K562 (cell line): ENCODE results near the gene S100A3. TPM values are rescaled to one million over a fixed set of nuclear protein-coding genes. Genes with fewer than 3 reads are reported as not detected.

Experiments
- E2F3 ChIP-seq: fragments of 250-450 bp; sonication (Bioruptor Pico); IDR thresholded peaks from 2 replicates; pipeline ENCODE4 v1.4.0; 2020; ENCODE audit warnings: mild to moderate bottlenecking
- GATA2 ChIP-seq: sonication (generic); formaldehyde crosslinking; IDR thresholded peaks from 2 replicates; pipeline ENCODE4 v1.4.0; 2020; ENCODE audit warnings: mild to moderate bottlenecking, missing genetic modification reagents
- HDAC6 ChIP-seq: IDR thresholded peaks from 2 replicates; pipeline ENCODE4 v1.6.1; 2012; ENCODE audit warnings: low read depth, mild to moderate bottlenecking, control low read depth, inconsistent platforms, low read length, moderate library complexity
- MNT ChIP-seq, 2 experiments: fragments of 450-650 bp; conservative IDR thresholded peaks; 2 replicates each; pipeline ENCODE4 v1.6.1; 2017; ENCODE audit warnings: mild to moderate bottlenecking in 2 of 2, moderate library complexity in 2 of 2
- NUFIP1 ChIP-seq: fragments of 450-650 bp; IDR thresholded peaks from 2 replicates; pipeline ENCODE4 v1.6.1; 2018; ENCODE audit not compliant: partially characterized antibody
- PCBP1 ChIP-seq: fragments of 200-400 bp; formaldehyde crosslinking; IDR thresholded peaks from 2 replicates; pipeline ENCODE4 v1.6.1; 2018; ENCODE audit warnings: mild to moderate bottlenecking, low read depth, low read length; ENCODE audit not compliant: poor library complexity, severe bottlenecking
- RBM39 ChIP-seq: fragments of 200-400 bp; formaldehyde crosslinking; optimal IDR thresholded peaks from 2 replicates; pipeline ENCODE3; 2018; ENCODE audit warnings: low read depth, low read length
- REST ChIP-seq, 2 experiments: fragments of 450-650 bp; formaldehyde crosslinking in 1 of 2; IDR thresholded peaks; 2 replicates each; pipeline versions ENCODE4 v1.4.0 to v1.6.1; 2014 to 2020; ENCODE audit warnings: mild to moderate bottlenecking in 2 of 2, borderline replicate concordance in 1 of 2, low read depth in 1 of 2
- polyA plus RNA-seq, 8 experiments: library from polyadenylated mRNA; depleted of rRNA in 4 of 8; stranded (reverse) in 5 of 8; unstranded in 3 of 8; fragments of >200 nt; fragmentation: Nextera tagmentation in 2 of 8; fragmentation: Illumina TruSeq in 1 of 8; extraction: Ambion mirVana in 2 of 8; extraction: Trizol in 1 of 8; gene quantifications; 2 replicates each; pipeline versions ENCODE4 v1.2.1 to v1.2.3, GENCODE V29; 2011 to 2014; ENCODE audit warnings: inconsistent platforms in 1 of 8, missing spikeins in 1 of 8
- total RNA-seq, 7 experiments: library from RNA; depleted of rRNA in 6 of 7; stranded (reverse); fragments of >200 nt in 6 of 7; fragmentation: Illumina TruSeq in 2 of 7; extraction: Trizol in 2 of 7; gene quantifications; 2 replicates each; pipeline versions ENCODE4 v1.2.1 to v1.2.3, GENCODE V29; 2011 to 2021; ENCODE audit warnings: low replicate concordance in 1 of 7
- TF ChIP-seq, protein P1 (sequence below): fragments of 450-650 bp; formaldehyde crosslinking; IDR thresholded peaks from 2 replicates; pipeline ENCODE4 v1.4.0; 2020; ENCODE audit warnings: mild to moderate bottlenecking, moderate library complexity
- TF ChIP-seq, protein P2 (sequence below): sonication (generic); formaldehyde crosslinking; IDR thresholded peaks from 2 replicates; pipeline ENCODE4 v1.9.0; 2022; ENCODE audit warnings: mild to moderate bottlenecking, missing genetic modification reagents
- TF ChIP-seq, protein P3 (sequence below), 2 experiments: fragments of 450-650 bp in 1 of 2; IDR thresholded peaks; 2 replicates each; pipeline ENCODE4 v1.6.1; 2011 to 2017; ENCODE audit warnings: low read depth in 2 of 2, antibody characterized with exemption in 1 of 2, borderline replicate concordance in 1 of 2, low read length in 1 of 2, mild to moderate bottlenecking in 1 of 2, mixed read lengths in 1 of 2; ENCODE audit not compliant: control insufficient read depth in 1 of 2

S100A3 gene
- total and polyA plus RNA-seq, 9 of the 15 experiments (the other 6 are each of a cell fraction or from before 2014, with no cell fraction given): 0.08 to 1.7 (median 0.18) TPM; not detected in 4

- TF ChIP-seq, protein P1, sequence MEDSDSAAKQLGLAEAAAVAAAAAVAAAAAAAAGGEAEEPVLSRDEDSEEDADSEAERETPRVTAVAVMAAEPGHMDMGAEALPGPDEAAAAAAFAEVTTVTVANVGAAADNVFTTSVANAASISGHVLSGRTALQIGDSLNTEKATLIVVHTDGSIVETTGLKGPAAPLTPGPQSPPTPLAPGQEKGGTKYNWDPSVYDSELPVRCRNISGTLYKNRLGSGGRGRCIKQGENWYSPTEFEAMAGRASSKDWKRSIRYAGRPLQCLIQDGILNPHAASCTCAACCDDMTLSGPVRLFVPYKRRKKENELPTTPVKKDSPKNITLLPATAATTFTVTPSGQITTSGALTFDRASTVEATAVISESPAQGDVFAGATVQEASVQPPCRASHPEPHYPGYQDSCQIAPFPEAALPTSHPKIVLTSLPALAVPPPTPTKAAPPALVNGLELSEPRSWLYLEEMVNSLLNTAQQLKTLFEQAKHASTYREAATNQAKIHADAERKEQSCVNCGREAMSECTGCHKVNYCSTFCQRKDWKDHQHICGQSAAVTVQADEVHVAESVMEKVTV (CRISPR knock-in tag): peak; percentile 84
- TF ChIP-seq NUFIP1 (no peak), MNT (conservative IDR thresholded peaks at IDR 0.05) (peak; percentile 87 to 91), REST (IDR thresholded peaks at IDR 0.05; ENCODE audit: borderline replicate concordance) (peak; percentile 91), REST (CRISPR knock-in tag; IDR thresholded peaks at IDR 0.05; ENCODE audit: low read depth) (no peak), PCBP1 (no peak), HDAC6 (no peak), E2F3 (CRISPR knock-in tag) (no peak), RBM39 (no peak), GATA2 (CRISPR knock-in tag) (no peak)
- TF ChIP-seq, protein P2, sequence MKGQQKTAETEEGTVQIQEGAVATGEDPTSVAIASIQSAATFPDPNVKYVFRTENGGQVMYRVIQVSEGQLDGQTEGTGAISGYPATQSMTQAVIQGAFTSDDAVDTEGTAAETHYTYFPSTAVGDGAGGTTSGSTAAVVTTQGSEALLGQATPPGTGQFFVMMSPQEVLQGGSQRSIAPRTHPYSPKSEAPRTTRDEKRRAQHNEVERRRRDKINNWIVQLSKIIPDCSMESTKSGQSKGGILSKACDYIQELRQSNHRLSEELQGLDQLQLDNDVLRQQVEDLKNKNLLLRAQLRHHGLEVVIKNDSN: peak; percentile 69
- TF ChIP-seq, protein P3, sequence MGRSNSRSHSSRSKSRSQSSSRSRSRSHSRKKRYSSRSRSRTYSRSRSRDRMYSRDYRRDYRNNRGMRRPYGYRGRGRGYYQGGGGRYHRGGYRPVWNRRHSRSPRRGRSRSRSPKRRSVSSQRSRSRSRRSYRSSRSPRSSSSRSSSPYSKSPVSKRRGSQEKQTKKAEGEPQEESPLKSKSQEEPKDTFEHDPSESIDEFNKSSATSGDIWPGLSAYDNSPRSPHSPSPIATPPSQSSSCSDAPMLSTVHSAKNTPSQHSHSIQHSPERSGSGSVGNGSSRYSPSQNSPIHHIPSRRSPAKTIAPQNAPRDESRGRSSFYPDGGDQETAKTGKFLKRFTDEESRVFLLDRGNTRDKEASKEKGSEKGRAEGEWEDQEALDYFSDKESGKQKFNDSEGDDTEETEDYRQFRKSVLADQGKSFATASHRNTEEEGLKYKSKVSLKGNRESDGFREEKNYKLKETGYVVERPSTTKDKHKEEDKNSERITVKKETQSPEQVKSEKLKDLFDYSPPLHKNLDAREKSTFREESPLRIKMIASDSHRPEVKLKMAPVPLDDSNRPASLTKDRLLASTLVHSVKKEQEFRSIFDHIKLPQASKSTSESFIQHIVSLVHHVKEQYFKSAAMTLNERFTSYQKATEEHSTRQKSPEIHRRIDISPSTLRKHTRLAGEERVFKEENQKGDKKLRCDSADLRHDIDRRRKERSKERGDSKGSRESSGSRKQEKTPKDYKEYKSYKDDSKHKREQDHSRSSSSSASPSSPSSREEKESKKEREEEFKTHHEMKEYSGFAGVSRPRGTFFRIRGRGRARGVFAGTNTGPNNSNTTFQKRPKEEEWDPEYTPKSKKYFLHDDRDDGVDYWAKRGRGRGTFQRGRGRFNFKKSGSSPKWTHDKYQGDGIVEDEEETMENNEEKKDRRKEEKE (IDR thresholded peaks at IDR 0.05; ENCODE audit: borderline replicate concordance in 1 of 2, control insufficient read depth in 1 of 2, low read depth in 2 of 2, low read length in 1 of 2): no peak
Measured at GRCh38 chr1:153510984-153511410, 38.1 kb downstream of the S100A3 start (continued).
